Transverse colon (tissue), 4 donors: ENCODE data around the gene PPM1L. TPM values are rescaled to one million over a fixed set of nuclear protein-coding genes. Genes with fewer than 3 reads are reported as not detected.
"Not testable (repeated sequence)": the region's sequence is repeated elsewhere in the genome, so short reads cannot be mapped to it uniquely, and the experiment has no call there.

Experiments
- DNase-seq: peaks from one replicate; pipeline ENCODE4 v3.0.0-alpha.2; 2019
- H3K27ac ChIP-seq, 4 donors: fragments of 200-600 bp; sonication (generic); 2 replicates each; pipeline ENCODE4 v1.5.1; 2016 to 2018; ENCODE audit warnings: inconsistent platforms in 4 of 4
- H3K27me3 ChIP-seq: fragments of 200-600 bp; sonication (generic); 2 replicates; pipeline ENCODE4 v1.5.1; 2017; ENCODE audit warnings: inconsistent platforms
- H3K36me3 ChIP-seq, 4 donors: fragments of 200-600 bp; sonication (generic); 2 replicates each; pipeline ENCODE4 v1.5.1; 2017 to 2019; ENCODE audit warnings: inconsistent platforms in 4 of 4
- H3K4me1 ChIP-seq, 4 donors: fragments of 200-600 bp; sonication (generic); 2 replicates each; pipeline ENCODE4 v1.5.1; 2017 to 2020; ENCODE audit warnings: inconsistent platforms in 4 of 4
- H3K4me3 ChIP-seq, 4 donors: fragments of 200-600 bp; sonication (generic); 1 replicate in 1 of 4; 2 replicates in 3 of 4; pipeline versions ENCODE4 v1.5.1 to v1.6.1; 2017 to 2019; ENCODE audit warnings: inconsistent platforms in 4 of 4
- H3K9me3 ChIP-seq, 2 donors: fragments of 200-600 bp; sonication (generic); 2 replicates each; pipeline ENCODE4 v1.5.1; 2017 to 2019; ENCODE audit warnings: inconsistent platforms in 2 of 2
- EP300 ChIP-seq: sonication (generic); formaldehyde crosslinking; IDR thresholded peaks from one replicate; pipeline ENCODE4 v1.6.1; 2017; ENCODE audit warnings: antibody characterized with exemption, low read depth
- POLR2A ChIP-seq: fragments of 450-650 bp; IDR thresholded peaks from one replicate; pipeline ENCODE4 v1.6.1; 2016; ENCODE audit warnings: antibody characterized with exemption, mild to moderate bottlenecking, moderate library complexity
- POLR2AphosphoS5 ChIP-seq, 3 donors: sonication (generic); formaldehyde crosslinking; IDR thresholded peaks; one replicate each; pipeline ENCODE4 v1.6.1; 2016; ENCODE audit warnings: antibody characterized with exemption in 3 of 3
- WGBS, 2 donors: methylation state at CpG; one replicate each; pipeline ENCODE4 v1.1.5; 2018; ENCODE audit warnings: low coverage in 1 of 2; 5-methylcytosine and 5-hydroxymethylcytosine counted together
- in situ Hi-C, 4 donors: fragments of 200-750 bp; cut with MboI; loops; one replicate each; pipeline versions ENCODE4 v1.15.0 to v1.15.1; 2017; ENCODE audit warnings: low sequenced_read_pairs in 3 of 4, low pct_ligation_motif_present in 1 of 4, low pct_unique_long_range_greater_than_20kb in 1 of 4
- intact Hi-C: fragments of 100-400 bp; cut with DNase I; formaldehyde crosslinking; loops from one replicate; pipeline ENCODE4 v1.15.1; 2023; ENCODE audit warnings: low total_unique reads
- total RNA-seq, 4 donors: library from RNA; depleted of rRNA; stranded (reverse); fragments of >200 nt; gene quantifications; one replicate each; pipeline ENCODE4 v1.1.0, GENCODE V29; 2016
- TF ChIP-seq, protein P1 (sequence below), 5 experiments: fragments of 200-600 bp in 3 of 5; fragments of 450-650 bp in 2 of 5; sonication (generic) in 3 of 5; IDR thresholded peaks; 1 replicate in 2 of 5; 2 replicates in 3 of 5; pipeline ENCODE4 v1.5.1; 2016 to 2017; ENCODE audit warnings: antibody characterized with exemption in 5 of 5, inconsistent platforms in 3 of 5, mild to moderate bottlenecking in 2 of 5, moderate library complexity in 1 of 5

The PPM1L gene
- total RNA-seq, 4 donors from 2014 or later = 17.2 to 35.5 (median 25.6) TPM

DNA sequence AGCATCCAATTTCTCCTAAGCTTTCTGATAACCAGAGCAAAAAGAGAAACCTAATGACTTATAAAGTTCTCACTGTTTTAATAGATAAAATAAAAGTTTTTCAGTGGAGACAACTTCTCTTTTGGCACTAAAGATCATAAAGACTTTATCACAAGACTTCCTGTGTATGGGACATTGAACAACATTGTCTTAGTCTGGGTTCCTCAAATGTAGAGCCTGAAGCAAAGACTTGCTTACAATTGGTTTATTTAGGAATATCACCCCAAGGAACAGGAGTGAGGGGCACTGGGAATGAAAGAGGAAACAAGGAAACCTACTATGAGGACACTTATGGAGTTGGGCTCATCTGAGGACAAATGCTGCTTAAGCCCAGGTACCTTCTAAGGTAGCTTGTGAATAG lies 221.7 kb downstream of the PPM1L start:
- Histone ChIP-seq H3K27me3 (no peaks in the 10 kb centered on the region), H3K36me3 (no peaks in the 10 kb centered on the region), H3K27ac (no peak overlapping the region), H3K9me3 (no peaks in the 10 kb centered on the region), H3K4me3 (no peak overlapping the region), H3K4me1 (no peaks in the 10 kb centered on the region)
- no peak for DNase-seq
- in situ Hi-C loops = no loop called here
- intact Hi-C loops = no loop called here
- no peak for TF ChIP-seq POLR2AphosphoS5 (IDR thresholded peaks at IDR 0.05)
- TF ChIP-seq POLR2A = no peak
- TF ChIP-seq, protein P1, sequence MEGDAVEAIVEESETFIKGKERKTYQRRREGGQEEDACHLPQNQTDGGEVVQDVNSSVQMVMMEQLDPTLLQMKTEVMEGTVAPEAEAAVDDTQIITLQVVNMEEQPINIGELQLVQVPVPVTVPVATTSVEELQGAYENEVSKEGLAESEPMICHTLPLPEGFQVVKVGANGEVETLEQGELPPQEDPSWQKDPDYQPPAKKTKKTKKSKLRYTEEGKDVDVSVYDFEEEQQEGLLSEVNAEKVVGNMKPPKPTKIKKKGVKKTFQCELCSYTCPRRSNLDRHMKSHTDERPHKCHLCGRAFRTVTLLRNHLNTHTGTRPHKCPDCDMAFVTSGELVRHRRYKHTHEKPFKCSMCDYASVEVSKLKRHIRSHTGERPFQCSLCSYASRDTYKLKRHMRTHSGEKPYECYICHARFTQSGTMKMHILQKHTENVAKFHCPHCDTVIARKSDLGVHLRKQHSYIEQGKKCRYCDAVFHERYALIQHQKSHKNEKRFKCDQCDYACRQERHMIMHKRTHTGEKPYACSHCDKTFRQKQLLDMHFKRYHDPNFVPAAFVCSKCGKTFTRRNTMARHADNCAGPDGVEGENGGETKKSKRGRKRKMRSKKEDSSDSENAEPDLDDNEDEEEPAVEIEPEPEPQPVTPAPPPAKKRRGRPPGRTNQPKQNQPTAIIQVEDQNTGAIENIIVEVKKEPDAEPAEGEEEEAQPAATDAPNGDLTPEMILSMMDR (IDR thresholded peaks at IDR 0.05) = no peak
- TF ChIP-seq EP300 = no peak

DNA sequence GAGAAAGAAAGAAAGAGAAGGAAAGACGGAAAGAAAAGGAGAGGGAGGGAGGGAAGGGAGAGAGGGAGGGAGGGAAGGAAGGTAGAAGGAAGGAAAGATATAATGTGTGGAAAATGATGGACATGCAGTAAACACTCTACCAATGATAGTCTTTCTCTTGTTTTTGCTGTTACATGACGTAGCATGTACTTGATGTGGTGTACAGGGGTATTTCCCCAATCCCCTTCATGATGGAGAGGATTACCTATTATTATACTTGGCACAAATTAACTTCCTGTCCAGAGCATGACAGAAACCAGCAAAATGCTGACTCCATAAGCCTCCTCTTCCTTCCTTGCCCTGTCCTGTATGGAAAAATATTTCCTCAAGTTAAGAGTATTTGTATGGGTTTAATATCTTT lies 224.7 kb downstream of the PPM1L start:
- Histone ChIP-seq H3K9me3 (no peaks in the 10 kb centered on the region), H3K4me1 (no peaks in the 10 kb centered on the region), H3K36me3 (no peaks in the 10 kb centered on the region), H3K27ac (no peak overlapping the region), H3K4me3 (no peak overlapping the region), H3K27me3 (no peaks in the 10 kb centered on the region)
- in situ Hi-C loops (no loop called here), intact Hi-C loops (no loop called here)
- DNase-seq = no peak
- WGBS, 2 donors = 61 to 75% methylated on average over 1 to 2 of the region's 2 CpGs
- TF ChIP-seq EP300 (no peak), POLR2AphosphoS5 (IDR thresholded peaks at IDR 0.05) (no peak), POLR2A (no peak)
- TF ChIP-seq, protein P1 (IDR thresholded peaks at IDR 0.05) = no peak

DNA sequence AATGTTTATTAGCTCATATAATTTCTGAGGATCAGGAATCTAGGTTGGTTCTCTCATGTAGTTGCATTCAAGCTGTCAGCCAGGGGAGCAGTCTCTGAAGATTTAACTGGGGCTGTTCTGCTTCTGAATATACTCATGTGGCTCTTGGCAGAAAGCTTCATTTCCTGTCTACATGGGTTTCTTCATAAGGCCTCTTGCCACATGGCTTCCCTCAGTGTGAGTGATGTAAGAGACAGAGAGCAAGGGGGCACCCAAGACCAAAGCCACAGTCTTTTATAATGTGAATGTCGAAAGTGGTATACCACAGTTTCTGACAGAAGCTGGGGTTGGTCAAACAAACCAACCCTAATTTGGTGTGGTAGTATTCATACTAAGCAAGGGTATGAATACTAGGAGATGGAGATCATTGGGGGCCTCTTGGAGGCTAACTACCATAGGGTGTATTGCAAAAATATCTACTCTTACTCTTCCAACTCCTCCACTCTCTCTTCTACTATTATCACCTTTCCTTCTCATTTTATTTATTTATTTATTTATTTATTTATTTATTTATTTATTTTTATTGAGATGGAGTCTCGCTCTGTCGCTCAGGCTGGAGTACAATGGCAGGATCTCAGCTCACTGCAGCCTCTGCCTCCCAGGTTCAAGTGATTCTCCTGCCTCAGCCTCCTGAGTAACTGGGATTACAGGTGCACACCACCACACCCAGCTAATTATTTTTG lies 225.3 kb downstream of the PPM1L start:
- H3K4me1 ChIP-seq = no peaks in the 10 kb centered on the region
- WGBS, 2 donors = 93 to 100% methylated on average over 2 to 3 of the region's 3 CpGs
- H3K27me3 ChIP-seq = no peaks in the 10 kb centered on the region
- TF ChIP-seq, protein P1 (IDR thresholded peaks at IDR 0.05) = no peak
- no peak for TF ChIP-seq POLR2AphosphoS5 (IDR thresholded peaks at IDR 0.05)
- no peak for TF ChIP-seq EP300
- no peak for TF ChIP-seq POLR2A
- DNase-seq = no peak
- intact Hi-C loops (no loop called here), in situ Hi-C loops (no loop called here)
- no peaks in the 10 kb centered on the region for H3K36me3 ChIP-seq
- H3K4me3 ChIP-seq = no peak overlapping the region
- no peaks in the 10 kb centered on the region for H3K9me3 ChIP-seq
- H3K27ac ChIP-seq = no peak overlapping the region

DNA sequence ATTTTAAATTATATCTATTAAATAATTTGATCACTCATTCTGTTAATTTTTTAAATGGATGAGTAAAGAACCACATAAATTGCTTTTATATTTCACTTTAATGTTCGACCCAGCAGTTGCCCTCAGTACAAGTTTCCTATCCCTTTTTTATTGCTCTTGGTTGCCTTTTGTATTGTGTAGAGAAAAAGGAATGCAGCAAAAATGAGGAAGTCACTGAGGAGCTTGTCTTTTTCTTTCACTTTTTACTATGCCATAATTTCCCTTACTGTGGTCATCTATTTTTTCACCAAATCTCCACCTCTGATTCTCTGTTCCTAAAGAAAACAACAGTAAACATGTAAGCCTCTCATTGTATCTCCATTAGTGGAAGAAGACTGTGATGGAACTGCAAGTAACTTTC lies 226.5 kb downstream of the PPM1L start:
- H3K36me3 ChIP-seq = no peaks in the 10 kb centered on the region
- in situ Hi-C loops (no loop called here), intact Hi-C loops (no loop called here)
- no peaks in the 10 kb centered on the region for H3K4me1 ChIP-seq
- no peak overlapping the region for H3K27ac ChIP-seq
- H3K9me3 ChIP-seq = no peaks in the 10 kb centered on the region
- DNase-seq = no peak
- 16 to 43% methylated on average over 1 of the region's 1 CpG for WGBS, 2 donors
- TF ChIP-seq POLR2AphosphoS5 (IDR thresholded peaks at IDR 0.05) (no peak), EP300 (no peak), POLR2A (no peak)
- TF ChIP-seq, protein P1 (IDR thresholded peaks at IDR 0.05) = no peak
- no peaks in the 10 kb centered on the region for H3K27me3 ChIP-seq
- H3K4me3 ChIP-seq = no peak overlapping the region

DNA sequence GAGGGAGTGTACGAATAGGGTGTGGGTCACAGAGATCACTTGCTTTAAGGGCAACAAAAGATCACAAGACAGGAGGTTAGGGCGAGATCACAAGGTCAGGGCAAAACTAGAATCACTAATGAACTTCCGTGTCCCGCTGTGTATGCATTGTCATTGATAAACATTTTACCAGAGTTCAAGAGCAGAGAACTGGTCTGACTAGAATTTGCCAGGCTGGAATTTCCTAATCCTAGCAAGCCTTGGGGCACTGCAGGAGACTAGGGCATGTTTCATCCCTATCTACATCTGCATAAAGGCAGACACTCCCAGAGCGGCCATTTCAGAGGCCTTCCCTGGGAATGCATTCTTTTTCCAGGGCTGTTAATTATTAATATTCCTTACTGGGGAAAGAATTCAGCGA lies 227.9 kb downstream of the PPM1L start:
- DNase-seq, H3K4me3 ChIP-seq, H3K36me3 ChIP-seq, intact Hi-C loops, H3K27me3 ChIP-seq, H3K27ac ChIP-seq, H3K4me1 ChIP-seq, H3K9me3 ChIP-seq, in situ Hi-C loops: not testable (repeated sequence)
- 95 to 100% methylated on average over 1 to 6 of the region's 6 CpGs for WGBS, 2 donors
